ENCODE results near the gene DVL1. TPM values are rescaled to one million over a fixed set of nuclear protein-coding genes. Genes with fewer than 3 reads are reported as not detected.

The DVL1 gene
- total RNA-seq, 1 experiment from 2014 or later = 91.4 TPM

DNA sequence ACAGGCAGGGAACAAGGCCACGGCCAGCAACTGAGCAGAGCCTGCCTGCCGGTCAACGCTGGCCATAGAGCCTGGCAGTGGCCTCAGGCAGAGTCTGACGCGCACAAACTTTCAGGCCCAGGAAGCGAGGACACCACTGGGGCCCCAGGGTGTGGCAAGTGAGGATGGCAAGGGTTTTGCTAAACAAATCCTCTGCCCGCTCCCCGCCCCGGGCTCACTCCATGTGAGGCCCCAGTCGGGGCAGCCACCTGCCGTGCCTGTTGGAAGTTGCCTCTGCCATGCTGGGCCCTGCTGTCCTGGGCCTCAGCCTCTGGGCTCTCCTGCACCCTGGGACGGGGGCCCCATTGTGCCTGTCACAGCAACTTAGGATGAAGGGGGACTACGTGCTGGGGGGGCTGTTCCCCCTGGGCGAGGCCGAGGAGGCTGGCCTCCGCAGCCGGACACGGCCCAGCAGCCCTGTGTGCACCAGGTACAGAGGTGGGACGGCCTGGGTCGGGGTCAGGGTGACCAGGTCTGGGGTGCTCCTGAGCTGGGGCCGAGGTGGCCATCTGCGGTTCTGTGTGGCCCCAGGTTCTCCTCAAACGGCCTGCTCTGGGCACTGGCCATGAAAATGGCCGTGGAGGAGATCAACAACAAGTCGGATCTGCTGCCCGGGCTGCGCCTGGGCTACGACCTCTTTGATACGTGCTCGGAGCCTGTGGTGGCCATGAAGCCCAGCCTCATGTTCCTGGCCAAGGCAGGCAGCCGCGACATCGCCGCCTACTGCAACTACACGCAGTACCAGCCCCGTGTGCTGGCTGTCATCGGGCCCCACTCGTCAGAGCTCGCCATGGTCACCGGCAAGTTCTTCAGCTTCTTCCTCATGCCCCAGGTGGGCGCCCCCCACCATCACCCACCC, 17.9 kb downstream of the DVL1 start, which contains the start of gene TAS1R3 (continued):
- TF ChIP-seq ARID4B (CRISPR knock-in tag; IDR thresholded peaks at IDR 0.05; ENCODE audit: borderline replicate concordance) (no peak), EMX1 (CRISPR knock-in tag; IDR thresholded peaks at IDR 0.05) (no peak), NR2C2 (CRISPR knock-in tag; IDR thresholded peaks at IDR 0.05) (no peak), SMAD4 (CRISPR knock-in tag; IDR thresholded peaks at IDR 0.05) (no peak)
- TF ChIP-seq, protein P1, sequence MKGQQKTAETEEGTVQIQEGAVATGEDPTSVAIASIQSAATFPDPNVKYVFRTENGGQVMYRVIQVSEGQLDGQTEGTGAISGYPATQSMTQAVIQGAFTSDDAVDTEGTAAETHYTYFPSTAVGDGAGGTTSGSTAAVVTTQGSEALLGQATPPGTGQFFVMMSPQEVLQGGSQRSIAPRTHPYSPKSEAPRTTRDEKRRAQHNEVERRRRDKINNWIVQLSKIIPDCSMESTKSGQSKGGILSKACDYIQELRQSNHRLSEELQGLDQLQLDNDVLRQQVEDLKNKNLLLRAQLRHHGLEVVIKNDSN (CRISPR knock-in tag; IDR thresholded peaks at IDR 0.05) = no peak

- CTCF ChIA-PET = no interaction called here
- H3K36me3 Mint-ChIP-seq = no peaks in the 10 kb centered on the region
- H3K27ac Mint-ChIP-seq = no peak overlapping the region
- TF ChIP-seq, protein P2, sequence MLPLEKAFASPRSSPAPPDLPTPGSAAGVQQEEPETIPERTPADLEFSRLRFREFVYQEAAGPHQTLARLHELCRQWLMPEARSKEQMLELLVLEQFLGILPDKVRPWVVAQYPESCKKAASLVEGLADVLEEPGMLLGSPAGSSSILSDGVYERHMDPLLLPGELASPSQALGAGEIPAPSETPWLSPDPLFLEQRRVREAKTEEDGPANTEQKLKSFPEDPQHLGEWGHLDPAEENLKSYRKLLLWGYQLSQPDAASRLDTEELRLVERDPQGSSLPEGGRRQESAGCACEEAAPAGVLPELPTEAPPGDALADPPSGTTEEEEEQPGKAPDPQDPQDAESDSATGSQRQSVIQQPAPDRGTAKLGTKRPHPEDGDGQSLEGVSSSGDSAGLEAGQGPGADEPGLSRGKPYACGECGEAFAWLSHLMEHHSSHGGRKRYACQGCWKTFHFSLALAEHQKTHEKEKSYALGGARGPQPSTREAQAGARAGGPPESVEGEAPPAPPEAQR (CRISPR knock-in tag; IDR thresholded peaks at IDR 0.05) = no peak
- TF ChIP-seq GRHL2 (CRISPR knock-in tag; IDR thresholded peaks at IDR 0.05; ENCODE audit: insufficient replicate concordance, severe bottlenecking) (no peak), ZNF671 (CRISPR knock-in tag; IDR thresholded peaks at IDR 0.05) (no peak), JUN (CRISPR knock-in tag; IDR thresholded peaks at IDR 0.05) (no peak), CREM (CRISPR knock-in tag; IDR thresholded peaks at IDR 0.05) (no peak)
- TF ChIP-seq, protein P3, sequence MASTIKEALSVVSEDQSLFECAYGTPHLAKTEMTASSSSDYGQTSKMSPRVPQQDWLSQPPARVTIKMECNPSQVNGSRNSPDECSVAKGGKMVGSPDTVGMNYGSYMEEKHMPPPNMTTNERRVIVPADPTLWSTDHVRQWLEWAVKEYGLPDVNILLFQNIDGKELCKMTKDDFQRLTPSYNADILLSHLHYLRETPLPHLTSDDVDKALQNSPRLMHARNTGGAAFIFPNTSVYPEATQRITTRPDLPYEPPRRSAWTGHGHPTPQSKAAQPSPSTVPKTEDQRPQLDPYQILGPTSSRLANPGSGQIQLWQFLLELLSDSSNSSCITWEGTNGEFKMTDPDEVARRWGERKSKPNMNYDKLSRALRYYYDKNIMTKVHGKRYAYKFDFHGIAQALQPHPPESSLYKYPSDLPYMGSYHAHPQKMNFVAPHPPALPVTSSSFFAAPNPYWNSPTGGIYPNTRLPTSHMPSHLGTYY (CRISPR knock-in tag; IDR thresholded peaks at IDR 0.05) = no peak
- TF ChIP-seq, protein P4, sequence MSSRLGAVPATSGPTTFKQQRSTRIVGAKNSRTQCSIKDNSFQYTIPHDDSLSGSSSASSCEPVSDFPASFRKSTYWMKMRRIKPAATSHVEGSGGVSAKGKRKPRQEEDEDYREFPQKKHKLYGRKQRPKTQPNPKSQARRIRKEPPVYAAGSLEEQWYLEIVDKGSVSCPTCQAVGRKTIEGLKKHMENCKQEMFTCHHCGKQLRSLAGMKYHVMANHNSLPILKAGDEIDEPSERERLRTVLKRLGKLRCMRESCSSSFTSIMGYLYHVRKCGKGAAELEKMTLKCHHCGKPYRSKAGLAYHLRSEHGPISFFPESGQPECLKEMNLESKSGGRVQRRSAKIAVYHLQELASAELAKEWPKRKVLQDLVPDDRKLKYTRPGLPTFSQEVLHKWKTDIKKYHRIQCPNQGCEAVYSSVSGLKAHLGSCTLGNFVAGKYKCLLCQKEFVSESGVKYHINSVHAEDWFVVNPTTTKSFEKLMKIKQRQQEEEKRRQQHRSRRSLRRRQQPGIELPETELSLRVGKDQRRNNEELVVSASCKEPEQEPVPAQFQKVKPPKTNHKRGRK (CRISPR knock-in tag; IDR thresholded peaks at IDR 0.05; ENCODE audit: borderline replicate concordance) = no peak
- no peak for ATAC-seq
- H3K9me3 Mint-ChIP-seq = peaks cover 4% of the 10 kb centered on the region
- DNase-seq (ENCODE audit: low spot score) = no peak
- no peak overlapping the region for H3K4me3 Mint-ChIP-seq
- no peaks in the 10 kb centered on the region for H3K27me3 Mint-ChIP-seq (ENCODE audit: low read depth)
- POLR2A ChIA-PET = interaction anchor here (0.6 kb wide), 1 partner anchor 276 kb away, joined by 4 read pairs; no protein-coding TSS in a partner anchor
- no peaks in the 10 kb centered on the region for H3K4me1 Mint-ChIP-seq
Observed at GRCh38 chr1:1330366-1331067, 18.7 kb downstream of the DVL1 start.

Measured in WTC11 (cell line).